Measurements from ENCODE around the gene HSPB7.

DNA sequence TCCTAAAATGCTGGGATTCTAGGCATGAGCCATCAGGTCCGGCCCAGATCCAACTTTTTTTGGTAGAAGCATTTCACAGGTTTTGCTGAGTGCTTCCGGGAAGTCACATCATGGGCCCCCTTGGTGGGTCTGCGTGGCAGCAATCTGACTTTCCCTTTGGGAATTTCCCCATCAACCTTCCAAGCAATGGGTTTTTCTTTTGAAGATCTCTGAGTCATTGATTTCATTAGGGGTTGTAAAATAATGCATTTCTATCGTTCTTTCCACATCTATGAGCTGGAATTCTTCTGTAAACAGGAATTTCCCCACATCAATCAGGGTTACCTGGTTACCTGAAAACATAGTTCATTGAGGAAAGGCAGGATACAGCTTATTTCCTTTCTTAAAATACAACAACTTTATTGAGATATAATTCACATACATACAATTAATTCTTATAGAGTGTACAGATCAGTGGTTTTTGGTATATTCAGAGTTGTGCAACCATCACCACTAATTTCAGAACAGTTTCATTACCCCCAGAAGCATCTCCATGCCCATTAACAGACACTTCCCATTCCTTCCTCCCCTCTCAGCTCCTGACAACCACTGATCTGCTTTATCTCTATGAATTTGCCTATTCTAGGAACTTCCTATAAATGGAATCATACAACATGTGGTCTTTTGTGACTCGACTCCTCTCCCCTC lies 32.1 kb downstream of the HSPB7 start:
- TF ChIP-seq, protein P1, sequence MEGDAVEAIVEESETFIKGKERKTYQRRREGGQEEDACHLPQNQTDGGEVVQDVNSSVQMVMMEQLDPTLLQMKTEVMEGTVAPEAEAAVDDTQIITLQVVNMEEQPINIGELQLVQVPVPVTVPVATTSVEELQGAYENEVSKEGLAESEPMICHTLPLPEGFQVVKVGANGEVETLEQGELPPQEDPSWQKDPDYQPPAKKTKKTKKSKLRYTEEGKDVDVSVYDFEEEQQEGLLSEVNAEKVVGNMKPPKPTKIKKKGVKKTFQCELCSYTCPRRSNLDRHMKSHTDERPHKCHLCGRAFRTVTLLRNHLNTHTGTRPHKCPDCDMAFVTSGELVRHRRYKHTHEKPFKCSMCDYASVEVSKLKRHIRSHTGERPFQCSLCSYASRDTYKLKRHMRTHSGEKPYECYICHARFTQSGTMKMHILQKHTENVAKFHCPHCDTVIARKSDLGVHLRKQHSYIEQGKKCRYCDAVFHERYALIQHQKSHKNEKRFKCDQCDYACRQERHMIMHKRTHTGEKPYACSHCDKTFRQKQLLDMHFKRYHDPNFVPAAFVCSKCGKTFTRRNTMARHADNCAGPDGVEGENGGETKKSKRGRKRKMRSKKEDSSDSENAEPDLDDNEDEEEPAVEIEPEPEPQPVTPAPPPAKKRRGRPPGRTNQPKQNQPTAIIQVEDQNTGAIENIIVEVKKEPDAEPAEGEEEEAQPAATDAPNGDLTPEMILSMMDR (IDR thresholded peaks at IDR 0.05): no peak
- no peak for TF ChIP-seq EZH2phosphoT487 (IDR thresholded peaks at IDR 0.05)
- no peak for TF ChIP-seq EZH2 (IDR thresholded peaks at IDR 0.05)
